ENCODE results near the gene KIAA0319L.
A peak's percentile ranks its signal among the peaks of the same experiment; 100 is the strongest.

The KIAA0319L gene

GRCh38 chr1:35553851-35554250 lies 3.4 kb downstream of the KIAA0319L start:
- H3K4me3 ChIP-seq (ENCODE audit: low read length), result no peak overlapping the region

GRCh38 chr1:35546614-35547013 lies 10.6 kb downstream of the KIAA0319L start:
- H3K4me3 ChIP-seq (ENCODE audit: low read length), result no peak overlapping the region
- TF ChIP-seq ZNF274 (IDR thresholded peaks at IDR 0.05; ENCODE audit: low read depth, low read length), result no peak

More at GRCh38 chr1:35553851-35554250, 3.4 kb downstream of the KIAA0319L start:
- TF ChIP-seq ZNF274 (IDR thresholded peaks at IDR 0.05; ENCODE audit: low read depth, low read length), result no peak

- no peak overlapping the region for H3K4me3 ChIP-seq (ENCODE audit: low read length)
- no peak for TF ChIP-seq ZNF274 (IDR thresholded peaks at IDR 0.05; ENCODE audit: low read depth, low read length)
Observed at GRCh38 chr1:35544976-35545375, 12.2 kb downstream of the KIAA0319L start.

- no peak for TF ChIP-seq ZNF274 (IDR thresholded peaks at IDR 0.05; ENCODE audit: low read depth, low read length)
- peak overlapping the region; percentile 47; the same call in 1 of the 2 replicates for H3K4me3 ChIP-seq (ENCODE audit: low read length)
Observed at GRCh38 chr1:35539824-35540261, 17.4 kb downstream of the KIAA0319L start.

GRCh38 chr1:35539073-35539823 lies 18.0 kb downstream of the KIAA0319L start:
- TF ChIP-seq ZNF274 (IDR thresholded peaks at IDR 0.05; ENCODE audit: low read depth, low read length), result no peak
- peak overlapping the region; percentile 47; the same call in 1 of the 2 replicates for H3K4me3 ChIP-seq (ENCODE audit: low read length)

GRCh38 chr1:35537806-35538205 lies 19.4 kb downstream of the KIAA0319L start:
- 0 out of 2 replicates have a peak overlapping the region, but pooled peaks have one; percentile 18 for H3K4me3 ChIP-seq (ENCODE audit: low read length)
- no peak for TF ChIP-seq ZNF274 (IDR thresholded peaks at IDR 0.05; ENCODE audit: low read depth, low read length)

GRCh38 chr1:35536556-35537162 lies 20.5 kb downstream of the KIAA0319L start:
- no peak for TF ChIP-seq ZNF274 (IDR thresholded peaks at IDR 0.05; ENCODE audit: low read depth, low read length)
- H3K4me3 ChIP-seq (ENCODE audit: low read length), result no peak overlapping the region

GRCh38 chr1:35535243-35535642 lies 22.0 kb downstream of the KIAA0319L start:
- no peak for TF ChIP-seq ZNF274 (IDR thresholded peaks at IDR 0.05; ENCODE audit: low read depth, low read length)
- H3K4me3 ChIP-seq (ENCODE audit: low read length), result no peak overlapping the region

GRCh38 chr1:35533586-35533985 lies 23.6 kb downstream of the KIAA0319L start:
- TF ChIP-seq ZNF274 (IDR thresholded peaks at IDR 0.05; ENCODE audit: low read depth, low read length), result no peak
- H3K4me3 ChIP-seq (ENCODE audit: low read length), result no peak overlapping the region

GRCh38 chr1:35532497-35533223 lies 24.5 kb downstream of the KIAA0319L start:
- no peak overlapping the region for H3K4me3 ChIP-seq (ENCODE audit: low read length)
- TF ChIP-seq ZNF274 (IDR thresholded peaks at IDR 0.05; ENCODE audit: low read depth, low read length), result no peak

- no peak overlapping the region for H3K4me3 ChIP-seq (ENCODE audit: low read length)
- no peak for TF ChIP-seq ZNF274 (IDR thresholded peaks at IDR 0.05; ENCODE audit: low read depth, low read length)
Observed at GRCh38 chr1:35531368-35531767, 25.8 kb downstream of the KIAA0319L start.

GRCh38 chr1:35530946-35531345 lies 26.3 kb downstream of the KIAA0319L start:
- TF ChIP-seq ZNF274 (IDR thresholded peaks at IDR 0.05; ENCODE audit: low read depth, low read length), result no peak
- no peak overlapping the region for H3K4me3 ChIP-seq (ENCODE audit: low read length)

GRCh38 chr1:35530168-35530567 lies 27.0 kb downstream of the KIAA0319L start:
- no peak for TF ChIP-seq ZNF274 (IDR thresholded peaks at IDR 0.05; ENCODE audit: low read depth, low read length)
- H3K4me3 ChIP-seq (ENCODE audit: low read length), result no peak overlapping the region

GRCh38 chr1:35524106-35524505 lies 33.1 kb downstream of the KIAA0319L start:
- no peak overlapping the region for H3K4me3 ChIP-seq (ENCODE audit: low read length)
- TF ChIP-seq ZNF274 (IDR thresholded peaks at IDR 0.05; ENCODE audit: low read depth, low read length), result no peak

All from GM08714 (cell line).